ENCODE measurements around the gene SCIN. TPM values are rescaled to one million over a fixed set of nuclear protein-coding genes. Genes with fewer than 3 reads are reported as not detected.

The SCIN gene
- total RNA-seq, 4 donors from 2014 or later, result under 0.01 to 6.5 (median 2.4) TPM

DNA sequence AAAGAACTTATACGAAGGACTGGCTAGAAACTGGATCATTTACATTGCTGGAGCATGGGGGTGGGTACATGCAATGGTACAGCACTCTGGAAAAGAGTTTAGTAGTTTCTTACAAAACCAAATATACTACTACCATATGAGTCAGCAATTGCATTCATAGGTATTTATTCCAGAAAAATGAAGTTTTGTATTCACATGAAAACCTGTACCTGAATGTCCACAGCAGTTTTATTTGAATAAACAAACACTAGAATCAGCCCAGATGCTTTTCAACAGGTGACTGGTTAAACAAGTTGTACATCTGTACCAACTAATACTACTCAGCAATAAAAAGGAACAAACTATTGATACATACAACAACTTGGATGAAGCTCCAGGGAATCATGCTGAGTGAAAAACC is 3.4 kb downstream of the SCIN start:
- TF ChIP-seq, protein P1, sequence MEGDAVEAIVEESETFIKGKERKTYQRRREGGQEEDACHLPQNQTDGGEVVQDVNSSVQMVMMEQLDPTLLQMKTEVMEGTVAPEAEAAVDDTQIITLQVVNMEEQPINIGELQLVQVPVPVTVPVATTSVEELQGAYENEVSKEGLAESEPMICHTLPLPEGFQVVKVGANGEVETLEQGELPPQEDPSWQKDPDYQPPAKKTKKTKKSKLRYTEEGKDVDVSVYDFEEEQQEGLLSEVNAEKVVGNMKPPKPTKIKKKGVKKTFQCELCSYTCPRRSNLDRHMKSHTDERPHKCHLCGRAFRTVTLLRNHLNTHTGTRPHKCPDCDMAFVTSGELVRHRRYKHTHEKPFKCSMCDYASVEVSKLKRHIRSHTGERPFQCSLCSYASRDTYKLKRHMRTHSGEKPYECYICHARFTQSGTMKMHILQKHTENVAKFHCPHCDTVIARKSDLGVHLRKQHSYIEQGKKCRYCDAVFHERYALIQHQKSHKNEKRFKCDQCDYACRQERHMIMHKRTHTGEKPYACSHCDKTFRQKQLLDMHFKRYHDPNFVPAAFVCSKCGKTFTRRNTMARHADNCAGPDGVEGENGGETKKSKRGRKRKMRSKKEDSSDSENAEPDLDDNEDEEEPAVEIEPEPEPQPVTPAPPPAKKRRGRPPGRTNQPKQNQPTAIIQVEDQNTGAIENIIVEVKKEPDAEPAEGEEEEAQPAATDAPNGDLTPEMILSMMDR (IDR thresholded peaks at IDR 0.05), result no peak
- no peak for TF ChIP-seq POLR2A (IDR thresholded peaks at IDR 0.05)
- no peak overlapping the region for H3K4me3 ChIP-seq
- DNase-seq, result no peak
- intact Hi-C loops (cut with DNase I; ENCODE audit: low total_unique reads), result no loop called here
- H3K9me3 ChIP-seq, result no peaks in the 10 kb centered on the region
- no peaks in the 10 kb centered on the region for H3K36me3 ChIP-seq
- peaks cover 0 to 11% of the 10 kb centered on the region in 2 donors for H3K4me1 ChIP-seq
- H3K27me3 ChIP-seq, result no peaks in the 10 kb centered on the region
- H3K27ac ChIP-seq, result no peak overlapping the region

DNA sequence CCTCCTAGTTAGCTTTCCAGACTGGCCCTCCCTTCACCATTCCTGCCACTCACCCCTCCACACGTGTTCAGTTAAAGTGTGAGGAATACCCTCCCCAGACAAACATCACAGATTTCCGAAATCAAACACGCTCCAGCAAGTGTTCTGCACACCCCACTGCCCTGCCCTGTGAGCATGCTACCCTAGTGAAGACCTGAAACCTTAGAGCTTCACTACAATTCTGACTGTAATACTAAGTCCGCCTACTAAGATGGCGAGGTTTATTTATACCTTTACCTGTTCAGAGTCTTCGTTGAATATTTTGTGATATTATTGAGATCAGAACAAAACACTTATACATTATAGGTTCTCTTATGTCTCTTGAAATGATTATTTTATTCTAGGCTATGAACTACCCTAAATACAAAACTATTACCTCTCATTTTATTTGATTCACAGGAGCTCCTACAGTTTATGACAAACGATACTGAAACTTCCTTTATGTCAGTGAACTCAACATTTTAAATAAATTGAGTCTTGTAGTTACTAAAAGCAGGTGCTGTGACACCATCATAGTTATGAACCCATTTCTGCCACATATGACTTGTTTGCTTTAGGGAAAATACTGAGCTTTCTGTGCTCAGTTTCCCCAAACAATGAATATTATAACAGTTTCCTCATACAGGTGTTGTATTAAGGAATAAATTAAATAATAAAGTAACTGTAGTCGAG is 8.6 kb downstream of the SCIN start:
- no peak overlapping the region for H3K27ac ChIP-seq
- no peaks in the 10 kb centered on the region for H3K9me3 ChIP-seq
- DNase-seq, result no peak
- TF ChIP-seq POLR2A (IDR thresholded peaks at IDR 0.05), result no peak
- TF ChIP-seq, protein P1 (IDR thresholded peaks at IDR 0.05), result no peak
- no peak overlapping the region for H3K4me3 ChIP-seq
- intact Hi-C loops (cut with DNase I; ENCODE audit: low total_unique reads), result no loop called here
- H3K36me3 ChIP-seq, result no peaks in the 10 kb centered on the region
- H3K27me3 ChIP-seq, result no peaks in the 10 kb centered on the region
- no peaks in the 10 kb centered on the region for H3K4me1 ChIP-seq

DNA sequence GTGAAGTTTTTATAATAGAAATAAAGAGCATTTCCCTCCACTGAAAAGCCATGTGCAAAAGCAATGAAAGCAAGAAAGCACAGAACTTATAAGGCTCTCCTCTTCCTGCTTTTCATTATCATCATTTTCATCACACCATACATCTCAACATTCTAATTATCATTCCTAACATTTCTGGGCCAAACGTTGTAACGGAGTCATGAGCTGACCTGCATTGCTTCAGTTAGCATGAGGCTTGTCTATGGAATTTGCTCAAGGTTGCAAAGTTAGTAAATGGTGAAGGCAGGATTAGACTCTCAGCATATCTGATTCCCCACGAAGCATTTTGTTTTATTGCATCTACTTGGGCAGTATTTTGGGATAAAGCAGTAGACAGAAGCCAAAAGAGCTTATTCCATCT is 11.4 kb downstream of the SCIN start:
- TF ChIP-seq, protein P1 (IDR thresholded peaks at IDR 0.05), result no peak
- TF ChIP-seq POLR2A (IDR thresholded peaks at IDR 0.05), result no peak
- no peaks in the 10 kb centered on the region for H3K4me1 ChIP-seq
- intact Hi-C loops (cut with DNase I; ENCODE audit: low total_unique reads), result no loop called here
- H3K27me3 ChIP-seq, result no peaks in the 10 kb centered on the region
- DNase-seq, result no peak
- H3K9me3 ChIP-seq, result no peaks in the 10 kb centered on the region
- H3K36me3 ChIP-seq, result no peaks in the 10 kb centered on the region
- no peak overlapping the region for H3K4me3 ChIP-seq
- H3K27ac ChIP-seq, result no peak overlapping the region

DNA sequence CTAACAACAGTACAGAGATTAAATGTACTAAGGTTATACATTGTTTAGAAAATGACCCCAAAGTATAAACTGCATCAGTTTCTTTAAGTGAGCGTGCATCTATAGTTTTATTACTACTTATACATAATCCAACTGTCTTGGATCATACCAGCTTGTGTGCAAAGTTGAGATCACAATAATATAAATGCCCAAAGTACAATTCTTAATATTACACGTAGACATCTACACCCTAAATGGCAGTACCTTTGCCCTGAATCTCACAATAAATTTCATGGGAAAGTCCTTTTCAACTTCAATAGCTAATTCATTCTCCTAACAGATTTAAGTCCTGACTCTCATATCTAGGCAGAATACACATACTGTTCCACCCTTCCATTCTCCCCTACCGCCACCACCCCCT is 11.8 kb downstream of the SCIN start:
- Histone ChIP-seq H3K36me3 (no peaks in the 10 kb centered on the region), H3K4me1 (no peaks in the 10 kb centered on the region), H3K27me3 (no peaks in the 10 kb centered on the region), H3K4me3 (no peak overlapping the region), H3K9me3 (no peaks in the 10 kb centered on the region), H3K27ac (no peak overlapping the region)
- intact Hi-C loops (cut with DNase I; ENCODE audit: low total_unique reads), result no loop called here
- TF ChIP-seq, protein P1 (IDR thresholded peaks at IDR 0.05), result no peak
- no peak for TF ChIP-seq POLR2A (IDR thresholded peaks at IDR 0.05)
- no peak for DNase-seq

DNA sequence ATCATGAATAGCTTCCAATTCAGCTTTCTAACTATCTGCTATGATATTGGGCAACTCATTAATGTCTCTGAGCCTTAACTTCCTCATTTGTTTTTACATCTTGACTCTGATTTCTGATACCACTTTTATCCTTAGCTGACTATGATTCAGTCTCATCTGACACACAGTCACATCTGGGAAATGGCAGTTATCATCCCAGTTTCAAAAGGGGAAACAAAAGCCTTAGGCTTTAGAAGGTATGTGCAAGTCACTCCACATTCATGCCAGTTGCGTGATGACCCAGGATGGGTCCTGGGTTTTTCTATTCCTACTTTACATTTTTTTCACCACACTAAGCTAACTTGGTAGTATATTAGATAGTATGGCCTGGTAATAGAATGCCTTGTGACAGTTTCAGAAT is 12.7 kb downstream of the SCIN start:
- no peaks in the 10 kb centered on the region for H3K4me1 ChIP-seq
- H3K27me3 ChIP-seq, result no peaks in the 10 kb centered on the region
- intact Hi-C loops (cut with DNase I; ENCODE audit: low total_unique reads), result no loop called here
- H3K36me3 ChIP-seq, result no peaks in the 10 kb centered on the region
- no peaks in the 10 kb centered on the region for H3K9me3 ChIP-seq
- no peak overlapping the region for H3K4me3 ChIP-seq
- TF ChIP-seq POLR2A (IDR thresholded peaks at IDR 0.05), result no peak
- TF ChIP-seq, protein P1 (IDR thresholded peaks at IDR 0.05), result no peak
- no peak for DNase-seq
- H3K27ac ChIP-seq, result no peak overlapping the region
